OCI-LY7 (cell line): ENCODE data around the gene PLXNA4.

Source experiments
- EZH2phosphoT487 ChIP-seq: fragments of 200-600 bp; sonication (generic); IDR thresholded peaks from 2 replicates; pipeline ENCODE4 v1.6.1; 2018; ENCODE audit warnings: low read depth, borderline replicate concordance, mild to moderate bottlenecking, mixed run types, antibody characterized with exemption, low read length, moderate library complexity, mixed read lengths
- TF ChIP-seq, protein P1 (sequence below): fragments of 200-600 bp; sonication (generic); conservative IDR thresholded peaks from 2 replicates; pipeline ENCODE4 v1.5.1; 2014; ENCODE audit warnings: mild to moderate bottlenecking, antibody characterized with exemption, low read length, moderate library complexity, mixed read lengths

DNA sequence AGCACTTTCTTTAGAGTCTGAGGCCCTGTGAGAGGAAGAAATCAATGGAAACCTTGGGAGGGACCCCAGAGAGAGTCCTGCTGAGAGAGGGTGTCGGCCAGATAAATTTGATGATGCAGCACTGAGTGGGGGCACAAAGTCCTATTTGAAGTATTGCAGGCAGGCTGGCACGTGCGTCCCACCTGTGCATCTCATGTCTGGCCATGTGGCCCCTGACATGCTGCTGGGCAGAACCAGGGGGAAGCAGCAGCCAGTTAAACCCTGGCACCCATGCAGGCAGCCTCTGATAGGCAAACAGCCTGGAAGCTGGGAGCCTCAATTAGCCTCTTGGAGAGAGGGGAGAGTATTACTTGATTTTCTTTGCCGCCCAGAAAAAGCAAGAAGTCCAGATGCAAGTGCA, 180.9 kb downstream of the PLXNA4 start:
- TF ChIP-seq, protein P1, sequence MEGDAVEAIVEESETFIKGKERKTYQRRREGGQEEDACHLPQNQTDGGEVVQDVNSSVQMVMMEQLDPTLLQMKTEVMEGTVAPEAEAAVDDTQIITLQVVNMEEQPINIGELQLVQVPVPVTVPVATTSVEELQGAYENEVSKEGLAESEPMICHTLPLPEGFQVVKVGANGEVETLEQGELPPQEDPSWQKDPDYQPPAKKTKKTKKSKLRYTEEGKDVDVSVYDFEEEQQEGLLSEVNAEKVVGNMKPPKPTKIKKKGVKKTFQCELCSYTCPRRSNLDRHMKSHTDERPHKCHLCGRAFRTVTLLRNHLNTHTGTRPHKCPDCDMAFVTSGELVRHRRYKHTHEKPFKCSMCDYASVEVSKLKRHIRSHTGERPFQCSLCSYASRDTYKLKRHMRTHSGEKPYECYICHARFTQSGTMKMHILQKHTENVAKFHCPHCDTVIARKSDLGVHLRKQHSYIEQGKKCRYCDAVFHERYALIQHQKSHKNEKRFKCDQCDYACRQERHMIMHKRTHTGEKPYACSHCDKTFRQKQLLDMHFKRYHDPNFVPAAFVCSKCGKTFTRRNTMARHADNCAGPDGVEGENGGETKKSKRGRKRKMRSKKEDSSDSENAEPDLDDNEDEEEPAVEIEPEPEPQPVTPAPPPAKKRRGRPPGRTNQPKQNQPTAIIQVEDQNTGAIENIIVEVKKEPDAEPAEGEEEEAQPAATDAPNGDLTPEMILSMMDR: no peak
- TF ChIP-seq EZH2phosphoT487: no peak
